GM12891 (cell line): ENCODE measurements around the gene EVPL.

Source experiments
- DNase-seq: peaks from one replicate; pipeline ENCODE4 v3.0.0; 2011; ENCODE audit warnings: low spot score; ENCODE audit not compliant: insufficient read length
- FAIRE-seq: peaks from 2 replicates; lab custom pipeline; 2011; peaks lifted over from hg19 to GRCh38; lab: Jason Lieb, UNC
- PAX5 ChIP-seq: IDR thresholded peaks from 2 replicates; pipeline ENCODE4 v1.6.1; 2011; ENCODE audit warnings: low read length, moderate library complexity, mild to moderate bottlenecking; ENCODE audit not compliant: insufficient read depth, severe bottlenecking
- POLR2A ChIP-seq: IDR thresholded peaks from 2 replicates; pipeline ENCODE4 v1.6.1; 2011; ENCODE audit warnings: low read depth, low read length, control low read depth
- POLR2AphosphoS5 ChIP-seq: IDR thresholded peaks from 2 replicates; pipeline ENCODE4 v1.6.1; 2011; ENCODE audit warnings: low read depth, low read length, control low read depth
- POU2F2 ChIP-seq: IDR thresholded peaks from 2 replicates; pipeline ENCODE4 v1.6.1; 2011; ENCODE audit warnings: low read depth, mild to moderate bottlenecking, control low read depth, low read length, moderate library complexity
- SPI1 ChIP-seq: IDR thresholded peaks from 2 replicates; pipeline ENCODE4 v1.6.1; 2011; ENCODE audit warnings: low read depth, low read length, control low read depth
- TAF1 ChIP-seq: IDR thresholded peaks from 2 replicates; pipeline ENCODE4 v1.6.1; 2011; ENCODE audit warnings: low read depth, low read length, control low read depth

The EVPL gene

GRCh38 chr17:76032073-76032779 is 5.1 kb upstream of the EVPL start:
- DNase-seq (no peak), FAIRE-seq (no peak)
- TF ChIP-seq SPI1 (no peak), TAF1 (no peak), POLR2A (no peak), PAX5 (no peak), POU2F2 (no peak), POLR2AphosphoS5 (no peak)

GRCh38 chr17:76026714-76027158 is 370 bp downstream of the EVPL start:
- FAIRE-seq (no peak), DNase-seq (no peak)
- TF ChIP-seq POLR2AphosphoS5 (no peak), SPI1 (no peak), PAX5 (no peak), POLR2A (no peak), POU2F2 (no peak), TAF1 (no peak)

- DNase-seq (no peak), FAIRE-seq (no peak)
- TF ChIP-seq POLR2AphosphoS5 (no peak), SPI1 (no peak), POLR2A (no peak), TAF1 (no peak), PAX5 (no peak), POU2F2 (no peak)
Measured at GRCh38 chr17:76025294-76025693, 1.8 kb downstream of the EVPL start.

- DNase-seq (no peak), FAIRE-seq (no peak)
- TF ChIP-seq POLR2AphosphoS5 (no peak), PAX5 (no peak), POLR2A (no peak), TAF1 (no peak), POU2F2 (no peak), SPI1 (no peak)
Measured at GRCh38 chr17:76024353-76024752, 2.8 kb downstream of the EVPL start.

GRCh38 chr17:76023900-76024237 is 3.2 kb downstream of the EVPL start:
- DNase-seq = no peak
- TF ChIP-seq SPI1 (no peak), TAF1 (no peak), POU2F2 (no peak), POLR2A (no peak), POLR2AphosphoS5 (no peak), PAX5 (no peak)
- no peak for FAIRE-seq

- no peak for TF ChIP-seq POU2F2
- no peak for TF ChIP-seq PAX5
- TF ChIP-seq POLR2AphosphoS5 = no peak
- TF ChIP-seq TAF1 = no peak
- TF ChIP-seq POLR2A = no peak
- TF ChIP-seq SPI1 = no peak
- FAIRE-seq = no peak
Measured at GRCh38 chr17:76022973-76023899, 3.9 kb downstream of the EVPL start.

GRCh38 chr17:76022285-76022684 is 4.8 kb downstream of the EVPL start:
- FAIRE-seq (no peak), DNase-seq (no peak)
- TF ChIP-seq POLR2A = no peak
- no peak for TF ChIP-seq POLR2AphosphoS5
- TF ChIP-seq PAX5 = no peak
- no peak for TF ChIP-seq SPI1

More at GRCh38 chr17:76022973-76023899, 3.9 kb downstream of the EVPL start:
- no peak for DNase-seq

GRCh38 chr17:76019833-76020467 is 7.2 kb downstream of the EVPL start:
- no peak for TF ChIP-seq POLR2A
- TF ChIP-seq SPI1 = no peak
- TF ChIP-seq POLR2AphosphoS5 = no peak
- TF ChIP-seq POU2F2 = no peak
- TF ChIP-seq TAF1 = no peak
- FAIRE-seq (no peak), DNase-seq (no peak)

GRCh38 chr17:76018801-76019200 is 8.3 kb downstream of the EVPL start:
- DNase-seq = no peak
- no peak for FAIRE-seq
- TF ChIP-seq TAF1 (no peak), PAX5 (no peak), POU2F2 (no peak), SPI1 (no peak)

GRCh38 chr17:76018340-76018680 is 8.8 kb downstream of the EVPL start:
- no peak for TF ChIP-seq POU2F2
- no peak for TF ChIP-seq TAF1
- no peak for TF ChIP-seq SPI1
- no peak for TF ChIP-seq PAX5
- TF ChIP-seq POLR2AphosphoS5 = no peak
- TF ChIP-seq POLR2A = no peak
- FAIRE-seq (no peak), DNase-seq (no peak)
